ENCODE data around the gene MSRB1.
"Not testable (repeated sequence)": the region's sequence is repeated elsewhere in the genome, so short reads cannot be mapped to it uniquely, and the experiment has no call there.

MSRB1 gene

GRCh38 chr16:1899641-1900451 lies 43.2 kb downstream of the MSRB1 start:
- H3K9me3 Mint-ChIP-seq: no peaks in the 10 kb centered on the region
- H3K27ac Mint-ChIP-seq: no peak overlapping the region
- no peaks in the 10 kb centered on the region for H3K36me3 Mint-ChIP-seq (ENCODE audit: low read depth)
- no peak overlapping the region for H3K4me3 Mint-ChIP-seq
- no peak for DNase-seq
- H3K27me3 Mint-ChIP-seq: peaks cover 5% of the 10 kb centered on the region
- no peaks in the 10 kb centered on the region for H3K4me1 Mint-ChIP-seq (ENCODE audit: low read depth)

- not testable (repeated sequence) for H3K4me1 Mint-ChIP-seq (ENCODE audit: low read depth); H3K9me3 Mint-ChIP-seq; DNase-seq; H3K27ac Mint-ChIP-seq; H3K4me3 Mint-ChIP-seq; H3K36me3 Mint-ChIP-seq (ENCODE audit: low read depth)
- peaks cover 11% of the 10 kb centered on the region for H3K27me3 Mint-ChIP-seq
Observed at GRCh38 chr16:1897692-1898091, 45.3 kb downstream of the MSRB1 start.

GRCh38 chr16:1895949-1896675 lies 46.9 kb downstream of the MSRB1 start:
- Mint-ChIP-seq H3K27ac (no peak overlapping the region), H3K4me1 (ENCODE audit: low read depth) (no peaks in the 10 kb centered on the region), H3K9me3 (no peaks in the 10 kb centered on the region), H3K36me3 (ENCODE audit: low read depth) (no peaks in the 10 kb centered on the region), H3K27me3 (peaks cover 11% of the 10 kb centered on the region), H3K4me3 (no peak overlapping the region)
- no peak for DNase-seq

- Mint-ChIP-seq H3K27me3 (peaks cover 18% of the 10 kb centered on the region), H3K9me3 (no peaks in the 10 kb centered on the region), H3K4me3 (no peak overlapping the region), H3K36me3 (ENCODE audit: low read depth) (no peaks in the 10 kb centered on the region), H3K4me1 (ENCODE audit: low read depth) (no peaks in the 10 kb centered on the region), H3K27ac (no peak overlapping the region)
- no peak for DNase-seq
Observed at GRCh38 chr16:1895068-1895467, 47.9 kb downstream of the MSRB1 start.

- no peak overlapping the region for H3K4me3 Mint-ChIP-seq
- DNase-seq: no peak
- H3K9me3 Mint-ChIP-seq: no peaks in the 10 kb centered on the region
- H3K36me3 Mint-ChIP-seq (ENCODE audit: low read depth): no peaks in the 10 kb centered on the region
- H3K27ac Mint-ChIP-seq: no peak overlapping the region
- no peaks in the 10 kb centered on the region for H3K4me1 Mint-ChIP-seq (ENCODE audit: low read depth)
- peaks cover 18% of the 10 kb centered on the region for H3K27me3 Mint-ChIP-seq
Observed at GRCh38 chr16:1890708-1891050, 52.3 kb downstream of the MSRB1 start.

GRCh38 chr16:1890024-1890707 lies 52.8 kb downstream of the MSRB1 start:
- no peaks in the 10 kb centered on the region for H3K4me1 Mint-ChIP-seq (ENCODE audit: low read depth)
- no peak for DNase-seq
- H3K9me3 Mint-ChIP-seq: no peaks in the 10 kb centered on the region
- peaks cover 17% of the 10 kb centered on the region for H3K27me3 Mint-ChIP-seq
- H3K27ac Mint-ChIP-seq: no peak overlapping the region
- no peak overlapping the region for H3K4me3 Mint-ChIP-seq
- no peaks in the 10 kb centered on the region for H3K36me3 Mint-ChIP-seq (ENCODE audit: low read depth)

Data from activated T-cell treated with anti-CD3 and anti-CD28 coated beads, Interleukin-2, amount 50 U/mL, for 24 hours (primary cell).